CD4-positive, alpha-beta T cell (primary cell): Measurements from ENCODE around the gene CNTN4. TPM values are rescaled to one million over a fixed set of nuclear protein-coding genes. Genes with fewer than 3 reads are reported as not detected.

ENCODE experiments used
- ATAC-seq: fragments of 200-7000 bp; cut with Tn5 transposase; one replicate; pipeline ENCODE4 v1.10.0; 2022; ENCODE audit warnings: mild to moderate bottlenecking; ENCODE audit not compliant: poor library complexity
- CTCF ChIA-PET: fragments of 350-600 bp; sonication (Branson Sonifier 250); formaldehyde crosslinking; loops from one replicate; lab custom pipeline; 2021; ENCODE audit warnings: antibody characterized with exemption, inconsistent platforms; lab: Charles Lee
- POLR2A ChIA-PET: fragments of 350-600 bp; sonication (Branson Sonifier 250); formaldehyde crosslinking; loops from one replicate; lab custom pipeline; 2021; ENCODE audit warnings: antibody characterized with exemption, inconsistent platforms; lab: Charles Lee
- DNase-seq, 14 experiments: peaks; one replicate each; pipeline ENCODE4 v3.0.0-alpha.2; 2013 to 2020; ENCODE audit warnings: mixed read lengths in 2 of 14
- H3K27ac ChIP-seq, 2 donors: one replicate each; pipeline versions ENCODE4 v1.5.1 to v1.7.0; 2013; ENCODE audit warnings: low read length in 2 of 2, low read depth in 1 of 2, mild to moderate bottlenecking in 1 of 2
- H3K27me3 ChIP-seq, 2 experiments: 1 replicate in 1 of 2; 2 replicates in 1 of 2; pipeline versions ENCODE4 v1.6.1 to v1.7.0; 2013; ENCODE audit warnings: low read length in 2 of 2, control low read depth in 1 of 2, mild to moderate bottlenecking in 1 of 2, moderate library complexity in 1 of 2; ENCODE audit not compliant: insufficient read depth in 2 of 2, control insufficient read depth in 1 of 2
- H3K36me3 ChIP-seq: one replicate; pipeline ENCODE4 v1.6.1; 2013; ENCODE audit warnings: low read length, control low read depth; ENCODE audit not compliant: insufficient read depth
- H3K4me1 ChIP-seq: one replicate; pipeline ENCODE4 v1.6.1; 2013; ENCODE audit warnings: low read length, control low read depth; ENCODE audit not compliant: insufficient read depth
- H3K4me3 ChIP-seq: one replicate; pipeline ENCODE4 v1.5.1; 2013; ENCODE audit warnings: mild to moderate bottlenecking, low read length, moderate library complexity
- H3K9me3 ChIP-seq, 2 experiments: 1 replicate in 1 of 2; 2 replicates in 1 of 2; pipeline versions ENCODE4 v1.6.1 to v1.7.0; 2013; ENCODE audit warnings: low read length in 2 of 2, mild to moderate bottlenecking in 2 of 2, control low read depth in 1 of 2, moderate library complexity in 1 of 2; ENCODE audit not compliant: control insufficient read depth in 1 of 2, insufficient read depth in 1 of 2
- H3K27ac Mint-ChIP-seq: one replicate; pipeline ENCODE4 v1.8.0; 2020; ENCODE audit warnings: mixed read lengths
- H3K27me3 Mint-ChIP-seq: one replicate; pipeline ENCODE4 v1.8.0; 2021; ENCODE audit warnings: mixed read lengths
- H3K36me3 Mint-ChIP-seq: one replicate; pipeline ENCODE4 v1.8.0; 2021; ENCODE audit warnings: low read depth, mixed read lengths
- H3K4me1 Mint-ChIP-seq: one replicate; pipeline ENCODE4 v1.8.0; 2021; ENCODE audit warnings: low read depth, mixed read lengths
- H3K4me3 Mint-ChIP-seq: one replicate; pipeline ENCODE4 v1.8.0; 2020; ENCODE audit warnings: mild to moderate bottlenecking, mixed read lengths
- H3K9me3 Mint-ChIP-seq: one replicate; pipeline ENCODE4 v1.8.0; 2020; ENCODE audit warnings: mixed read lengths
- CTCF ChIP-seq: fragments of 200-600 bp; IDR thresholded peaks from one replicate; pipeline ENCODE4 v1.8.0; 2022; ENCODE audit warnings: antibody characterized with exemption, mild to moderate bottlenecking
- intact Hi-C, 2 experiments: fragments of 100-400 bp; cut with DNase I in 1 of 2; cut with micrococcal nuclease in 1 of 2; formaldehyde crosslinking; loops; one replicate each; pipeline versions ENCODE4 v1.15.1 to v1.9.0; 2023 to 2025; cut with DNase I, micrococcal nuclease
- total RNA-seq, 174 experiments: library from RNA in 2 of 174; stranded (reverse) in 2 of 174; gene quantifications; one replicate each; pipeline ENCODE4 v1.2.3 and lab custom pipeline; 2021 to 2026

CNTN4 gene
- total RNA-seq, 2 experiments from 2014 or later: not detected

GRCh38 chr3:2934541-2934940 lies 835.9 kb downstream of the CNTN4 start:
- no peak for ATAC-seq

GRCh38 chr3:2937055-2937454 lies 838.4 kb downstream of the CNTN4 start:
- CTCF ChIA-PET: no interaction called here
- POLR2A ChIA-PET: no interaction called here
- Mint-ChIP-seq H3K4me3 (no peak overlapping the region), H3K4me1 (no peaks in the 10 kb centered on the region), H3K36me3 (no peaks in the 10 kb centered on the region), H3K9me3 (no peaks in the 10 kb centered on the region), H3K27ac (no peak overlapping the region), H3K27me3 (peaks cover 16% of the 10 kb centered on the region)
- intact Hi-C loops: no loop called here
- no peak for DNase-seq
- Histone ChIP-seq H3K4me1 (no peaks in the 10 kb centered on the region), H3K27me3 (no peaks in the 10 kb centered on the region), H3K4me3 (no peak overlapping the region), H3K36me3 (no peaks in the 10 kb centered on the region), H3K9me3 (no peaks in the 10 kb centered on the region), H3K27ac (no peak overlapping the region)
- no peak for TF ChIP-seq CTCF
- no peak for ATAC-seq

More at GRCh38 chr3:2934541-2934940, 835.9 kb downstream of the CNTN4 start:
- Mint-ChIP-seq H3K36me3 (no peaks in the 10 kb centered on the region), H3K4me1 (no peaks in the 10 kb centered on the region), H3K4me3 (no peak overlapping the region), H3K9me3 (no peaks in the 10 kb centered on the region), H3K27me3 (peaks cover 5% of the 10 kb centered on the region), H3K27ac (no peak overlapping the region)
- TF ChIP-seq CTCF: no peak
- DNase-seq: no peak
- Histone ChIP-seq H3K4me3 (no peak overlapping the region), H3K36me3 (no peaks in the 10 kb centered on the region), H3K4me1 (no peaks in the 10 kb centered on the region), H3K9me3 (no peaks in the 10 kb centered on the region), H3K27ac (no peak overlapping the region), H3K27me3 (peaks cover 0 to 1% of the 10 kb centered on the region in 2 experiments)
- CTCF ChIA-PET: no interaction called here
- POLR2A ChIA-PET: no interaction called here
- intact Hi-C loops: no loop called here

- peaks cover 16% of the 10 kb centered on the region for H3K27me3 Mint-ChIP-seq
- Histone ChIP-seq H3K27me3 (no peaks in the 10 kb centered on the region), H3K27ac (no peak overlapping the region), H3K36me3 (no peaks in the 10 kb centered on the region), H3K9me3 (no peaks in the 10 kb centered on the region), H3K4me1 (no peaks in the 10 kb centered on the region), H3K4me3 (no peak overlapping the region)
- DNase-seq (no peak), ATAC-seq (no peak)
- no peaks in the 10 kb centered on the region for H3K9me3 Mint-ChIP-seq
- no peaks in the 10 kb centered on the region for H3K4me1 Mint-ChIP-seq
- no peak overlapping the region for H3K4me3 Mint-ChIP-seq
- H3K36me3 Mint-ChIP-seq: no peaks in the 10 kb centered on the region
- CTCF ChIA-PET: no interaction called here
- TF ChIP-seq CTCF: no peak
- POLR2A ChIA-PET: no interaction called here
- intact Hi-C loops: no loop called here
- no peak overlapping the region for H3K27ac Mint-ChIP-seq
Measured at GRCh38 chr3:2937592-2937991, 838.9 kb downstream of the CNTN4 start.
